Loucy (cell line): ENCODE data around the gene TMIGD1.

Experiments used
- H2AFZ ChIP-seq: fragments of 200-600 bp; sonication (generic); 2 replicates; pipeline ENCODE4 v1.6.0; 2016; ENCODE audit warnings: antibody characterized with exemption, mild to moderate bottlenecking, low read length, moderate library complexity
- H3F3A ChIP-seq: fragments of 200-600 bp; 2 replicates; pipeline ENCODE4 v1.6.0; 2016; ENCODE audit warnings: antibody characterized with exemption, low read depth, mild to moderate bottlenecking
- H3K27me3 ChIP-seq: fragments of 200-600 bp; sonication (generic); 2 replicates; pipeline ENCODE4 v1.6.1; 2014; ENCODE audit warnings: low read length, mild to moderate bottlenecking; ENCODE audit not compliant: insufficient read depth, poor library complexity, severe bottlenecking
- H3K36me3 ChIP-seq: fragments of 200-600 bp; sonication (generic); 2 replicates; pipeline ENCODE4 v1.6.1; 2016; ENCODE audit warnings: low read length; ENCODE audit not compliant: insufficient read depth
- H3K4me1 ChIP-seq: fragments of 200-600 bp; sonication (generic); 2 replicates; pipeline ENCODE4 v1.5.1; 2014; ENCODE audit warnings: low read length, mild to moderate bottlenecking; ENCODE audit not compliant: insufficient read depth, poor library complexity, severe bottlenecking
- H3K4me2 ChIP-seq: fragments of 200-600 bp; sonication (generic); 2 replicates; pipeline ENCODE4 v1.6.0; 2014; ENCODE audit warnings: antibody characterized with exemption, low read length, low read depth, mild to moderate bottlenecking; ENCODE audit not compliant: poor library complexity, severe bottlenecking
- H3K4me3 ChIP-seq: fragments of 200-600 bp; sonication (generic); 2 replicates; pipeline ENCODE4 v1.5.1; 2014; ENCODE audit warnings: low read length, mild to moderate bottlenecking, mixed read lengths; ENCODE audit not compliant: poor library complexity, severe bottlenecking
- H3K79me2 ChIP-seq: fragments of 200-600 bp; sonication (generic); 2 replicates; pipeline ENCODE4 v1.6.1; 2014; ENCODE audit warnings: low read length; ENCODE audit not compliant: insufficient read depth
- H3K9ac ChIP-seq: fragments of 200-600 bp; sonication (generic); 2 replicates; pipeline ENCODE4 v1.6.0; 2014; ENCODE audit warnings: mild to moderate bottlenecking, low read depth, low read length, moderate library complexity; ENCODE audit not compliant: poor library complexity, severe bottlenecking
- H3K9me2 ChIP-seq: fragments of 200-600 bp; sonication (generic); replicated peaks from 2 replicates; pipeline ENCODE4 v1.6.1; 2016; ENCODE audit warnings: low read depth, low read length, mixed read lengths
- H3K9me3 ChIP-seq: fragments of 200-600 bp; sonication (generic); 2 replicates; pipeline ENCODE4 v1.6.1; 2014; ENCODE audit warnings: mild to moderate bottlenecking, antibody characterized with exemption, low read length, low read depth; ENCODE audit not compliant: insufficient read depth
- H4K20me1 ChIP-seq: fragments of 200-600 bp; sonication (generic); 2 replicates; pipeline ENCODE4 v1.6.0; 2014; ENCODE audit warnings: antibody characterized with exemption, low read length, mild to moderate bottlenecking; ENCODE audit not compliant: insufficient read depth, poor library complexity, severe bottlenecking
- CTCF ChIP-seq: fragments of 200-600 bp; sonication (generic); conservative IDR thresholded peaks from 2 replicates; pipeline ENCODE4 v1.5.1; 2014; ENCODE audit warnings: mild to moderate bottlenecking, antibody characterized with exemption, low read length
- EZH2phosphoT487 ChIP-seq: fragments of 200-600 bp; IDR thresholded peaks from 2 replicates; pipeline ENCODE4 v1.6.1; 2018; ENCODE audit warnings: antibody characterized with exemption, mild to moderate bottlenecking, moderate library complexity, borderline replicate concordance

Gene TMIGD1

GRCh38 chr17:30369995-30370394 lies 36.1 kb upstream of the TMIGD1 start:
- no peak overlapping the region for H2AFZ ChIP-seq
- no peaks in the 10 kb centered on the region for H3K27me3 ChIP-seq
- H3K36me3 ChIP-seq: no peaks in the 10 kb centered on the region
- H3K4me2 ChIP-seq: no peak overlapping the region
- no peak for TF ChIP-seq EZH2phosphoT487
- TF ChIP-seq CTCF: no peak
- no peaks in the 10 kb centered on the region for H3K9me2 ChIP-seq
- no peaks in the 10 kb centered on the region for H3K4me1 ChIP-seq
- H3K4me3 ChIP-seq: no peak overlapping the region
- H3F3A ChIP-seq: no peaks in the 10 kb centered on the region
- H4K20me1 ChIP-seq: no peaks in the 10 kb centered on the region
- H3K9ac ChIP-seq: no peak overlapping the region
- H3K79me2 ChIP-seq: no peaks in the 10 kb centered on the region
- H3K9me3 ChIP-seq: no peaks in the 10 kb centered on the region

- Histone ChIP-seq H3K4me2 (no peak overlapping the region), H3K9ac (no peak overlapping the region), H4K20me1 (no peaks in the 10 kb centered on the region), H3K9me2 (no peaks in the 10 kb centered on the region), H3K79me2 (no peaks in the 10 kb centered on the region), H3K4me1 (peaks cover 1% of the 10 kb centered on the region), H3K36me3 (no peaks in the 10 kb centered on the region), H3K4me3 (no peak overlapping the region), H2AFZ (no peak overlapping the region), H3K27me3 (no peaks in the 10 kb centered on the region), H3K9me3 (no peaks in the 10 kb centered on the region), H3F3A (no peaks in the 10 kb centered on the region)
- TF ChIP-seq CTCF (no peak), EZH2phosphoT487 (no peak)
Measured at GRCh38 chr17:30368912-30369720, 35.3 kb upstream of the TMIGD1 start.

- no peaks in the 10 kb centered on the region for H3K9me2 ChIP-seq
- H3F3A ChIP-seq: peaks cover 4% of the 10 kb centered on the region; the same call in 1 of the 2 replicates
- H3K4me3 ChIP-seq: no peak overlapping the region
- peaks cover 5% of the 10 kb centered on the region; the same call in 1 of the 2 replicates for H3K9me3 ChIP-seq
- no peaks in the 10 kb centered on the region for H3K79me2 ChIP-seq
- H2AFZ ChIP-seq: no peak overlapping the region
- peaks cover 9% of the 10 kb centered on the region for H3K4me1 ChIP-seq
- H3K4me2 ChIP-seq: no peak overlapping the region
- TF ChIP-seq CTCF: no peak
- TF ChIP-seq EZH2phosphoT487: no peak
- H3K36me3 ChIP-seq: no peaks in the 10 kb centered on the region
- no peak overlapping the region for H3K9ac ChIP-seq
- H3K27me3 ChIP-seq: no peaks in the 10 kb centered on the region
- H4K20me1 ChIP-seq: no peaks in the 10 kb centered on the region
Measured at GRCh38 chr17:30366536-30366935, 32.7 kb upstream of the TMIGD1 start.
